IMR-90 (cell line): ENCODE measurements around the gene ZBTB46. TPM values are rescaled to one million over a fixed set of nuclear protein-coding genes. Genes with fewer than 3 reads are reported as not detected.

ENCODE experiments used
- ATAC-seq: fragments of 200-7000 bp; cut with Tn5 transposase; 2 replicates; pipeline ENCODE4 v1.9.1; 2020; ENCODE audit warnings: low read depth, mild to moderate bottlenecking, moderate library complexity
- BruUV-seq: library from RNA; stranded (reverse); fragments of 400-500 nt; replicated peaks from 2 replicates; lab custom pipeline; 2021; lab: Mats Ljungman, UMichigan
- CTCF ChIA-PET: fragments of 300-600 bp; formaldehyde crosslinking; extraction: SDS; loops from one replicate; lab custom pipeline; 2021; ENCODE audit warnings: antibody characterized with exemption; lab: Yijun Ruan, JAX
- POLR2A ChIA-PET: fragments of 300-600 bp; sonication (Branson Sonifier 250); formaldehyde crosslinking; loops from one replicate; lab custom pipeline; 2022; ENCODE audit warnings: antibody characterized with exemption; ENCODE audit not compliant: unreplicated experiment; lab: Charles Lee
- DNase-seq: peaks from one replicate; pipeline ENCODE4 v3.0.0; 2013
- H2AFZ ChIP-seq: replicated peaks from 2 replicates; pipeline ENCODE3; 2013; ENCODE audit warnings: low read length, mild to moderate bottlenecking; ENCODE audit not compliant: poor library complexity
- H2AK5ac ChIP-seq: 2 replicates; pipeline ENCODE4 v1.6.1; 2013; ENCODE audit warnings: low read depth, low read length, inconsistent platforms
- H2AK9ac ChIP-seq: replicated peaks from 2 replicates; pipeline ENCODE3; 2013; ENCODE audit warnings: mild to moderate bottlenecking, low read depth, low read length, moderate library complexity; ENCODE audit not compliant: poor library complexity
- H2BK120ac ChIP-seq: 2 replicates; pipeline ENCODE4 v1.6.1; 2013; ENCODE audit warnings: low read depth, low read length, inconsistent platforms
- H2BK15ac ChIP-seq: 3 replicates; pipeline ENCODE4 v1.6.1; 2013; ENCODE audit warnings: low read depth, low read length, inconsistent platforms
- H2BK20ac ChIP-seq: 2 replicates; pipeline ENCODE4 v1.6.1; 2013; ENCODE audit warnings: low read depth, mild to moderate bottlenecking, inconsistent platforms, low read length, moderate library complexity
- H2BK5ac ChIP-seq: 2 replicates; pipeline ENCODE4 v1.6.1; 2013; ENCODE audit warnings: mild to moderate bottlenecking, low read depth, low read length, inconsistent platforms; ENCODE audit not compliant: poor library complexity, severe bottlenecking
- H3K14ac ChIP-seq: replicated peaks from 2 replicates; pipeline ENCODE4 v1.6.1; 2013; ENCODE audit warnings: low read depth, low read length, inconsistent platforms
- H3K18ac ChIP-seq: 2 replicates; pipeline ENCODE4 v1.6.1; 2013; ENCODE audit warnings: low read depth, low read length, control low read depth
- H3K23ac ChIP-seq: 2 replicates; pipeline ENCODE4 v1.6.1; 2013; ENCODE audit warnings: low read depth, low read length, inconsistent platforms
- H3K27ac ChIP-seq: 2 replicates; pipeline ENCODE4 v1.5.1; 2013; ENCODE audit warnings: mild to moderate bottlenecking, control low read depth, low read length; ENCODE audit not compliant: insufficient read depth
- H3K27me3 ChIP-seq: 2 replicates; pipeline ENCODE4 v1.6.1; 2013; ENCODE audit warnings: low read length; ENCODE audit not compliant: control insufficient read depth, insufficient read depth
- H3K36me3 ChIP-seq: 2 replicates; pipeline ENCODE4 v1.6.1; 2013; ENCODE audit warnings: low read length, mixed read lengths; ENCODE audit not compliant: control insufficient read depth, insufficient read depth
- H3K4ac ChIP-seq: 2 replicates; pipeline ENCODE4 v1.6.1; 2013; ENCODE audit warnings: low read depth, low read length, inconsistent platforms
- H3K4me1 ChIP-seq: 2 replicates; pipeline ENCODE4 v1.6.1; 2013; ENCODE audit warnings: low read length, mixed read lengths; ENCODE audit not compliant: control insufficient read depth, insufficient read depth
- H3K4me2 ChIP-seq: 2 replicates; pipeline ENCODE4 v1.6.1; 2013; ENCODE audit warnings: low read depth, mild to moderate bottlenecking, control low read depth, low read length, moderate library complexity
- H3K4me3 ChIP-seq: 2 replicates; pipeline ENCODE4 v1.5.1; 2013; ENCODE audit warnings: low read depth, mild to moderate bottlenecking, control low read depth, low read length, moderate library complexity; ENCODE audit not compliant: insufficient read depth
- H3K56ac ChIP-seq: 2 replicates; pipeline ENCODE4 v1.6.1; 2013; ENCODE audit warnings: low read length, inconsistent platforms; ENCODE audit not compliant: insufficient read depth; ENCODE audit errors: extremely low read depth
- H3K79me1 ChIP-seq, 2 experiments: 2 replicates each; pipeline ENCODE4 v1.6.1; 2013; ENCODE audit warnings: low read length in 2 of 2, inconsistent platforms in 1 of 2, low read depth in 1 of 2
- H3K9ac ChIP-seq: 2 replicates; pipeline ENCODE4 v1.6.1; 2013; ENCODE audit warnings: low read depth, low read length, control low read depth
- H3K9me1 ChIP-seq: 2 replicates; pipeline ENCODE4 v1.6.1; 2013; ENCODE audit warnings: low read length, inconsistent platforms; ENCODE audit not compliant: insufficient read depth
- H3K9me3 ChIP-seq: 2 replicates; pipeline ENCODE4 v1.6.1; 2013; ENCODE audit warnings: low read length; ENCODE audit not compliant: control insufficient read depth, insufficient read depth
- H4K20me1 ChIP-seq: 2 replicates; pipeline ENCODE4 v1.6.1; 2013; ENCODE audit warnings: low read length, inconsistent platforms; ENCODE audit not compliant: insufficient read depth
- H4K5ac ChIP-seq: 2 replicates; pipeline ENCODE4 v1.6.1; 2013; ENCODE audit warnings: mild to moderate bottlenecking, low read depth, low read length, control low read depth
- H4K8ac ChIP-seq, 2 experiments: 2 replicates each; pipeline ENCODE4 v1.6.1; 2013; ENCODE audit warnings: low read depth in 2 of 2, low read length in 2 of 2, control low read depth in 1 of 2, inconsistent platforms in 1 of 2
- H4K91ac ChIP-seq: 2 replicates; pipeline ENCODE4 v1.6.1; 2013; ENCODE audit warnings: low read depth, low read length, inconsistent platforms; ENCODE audit not compliant: insufficient read depth
- BHLHE40 ChIP-seq: fragments of 150-350 bp; IDR thresholded peaks from 2 replicates; pipeline ENCODE4 v1.6.1; 2016; ENCODE audit warnings: mild to moderate bottlenecking, low read depth, low read length
- FOS ChIP-seq: fragments of 150-350 bp; IDR thresholded peaks from 2 replicates; pipeline ENCODE4 v1.6.1; 2016; ENCODE audit warnings: low read depth, low read length
- MAZ ChIP-seq: IDR thresholded peaks from 2 replicates; pipeline ENCODE4 v1.6.1; 2012; ENCODE audit warnings: low read depth, mild to moderate bottlenecking, low read length, improper control_type of control experiment, moderate library complexity, borderline replicate concordance
- WGBS, 2 experiments: methylation state at CpG; one replicate each; pipeline versions ENCODE4 v1.1.5 to v1.1.7; 2013; ENCODE audit warnings: missing lambda C conversion rate in 2 of 2; ENCODE audit not compliant: insufficient read length in 1 of 2; ENCODE audit errors: extremely low coverage in 2 of 2; 5-methylcytosine and 5-hydroxymethylcytosine counted together
- dilution Hi-C: fragments of 300-500 bp; cut with HindIII; formaldehyde crosslinking; loops from one replicate; pipeline ENCODE4 v1.14.3; 2018; ENCODE audit warnings: low sequenced_read_pairs; ENCODE audit not compliant: unreplicated experiment
- in situ Hi-C: fragments of 300-500 bp; cut with MboI; formaldehyde crosslinking; loops from 3 replicates; pipeline ENCODE4 v1.14.3; 2019; ENCODE audit warnings: low sequenced_read_pairs, inconsistent platforms, mixed read lengths
- intact Hi-C: fragments of 100-400 bp; cut with micrococcal nuclease; formaldehyde crosslinking; loops from 2 replicates; pipeline ENCODE4 v1.10.0; 2022
- polyA plus RNA-seq, 3 experiments: library from polyadenylated mRNA; depleted of rRNA; stranded (reverse); fragments of >200 nt; gene quantifications; 2 replicates each; pipeline ENCODE4 v1.2.3, GENCODE V29; 2012; ENCODE audit warnings: low replicate concordance in 1 of 3
- total RNA-seq: library from RNA; depleted of rRNA; stranded (reverse); fragments of >200 nt; gene quantifications from 2 replicates; pipeline ENCODE4 v1.2.3, GENCODE V29; 2012

The ZBTB46 gene
- total and polyA plus RNA-seq, 2 of the 4 experiments (the other 2 are of a cell fraction) = 4.2 to 14.9 TPM

- POLR2A ChIA-PET = no interaction called here
These were observed 874 bp downstream of the ZBTB46 start for GRCh38 chr20:63829945-63830835.

More at GRCh38 chr20:63829945-63830835, 874 bp downstream of the ZBTB46 start:
- no peak overlapping the region for H2BK20ac ChIP-seq
- no peaks in the 10 kb centered on the region for H3K9me3 ChIP-seq
- no peak overlapping the region for H3K56ac ChIP-seq
- peak; percentile 0; the same call in 1 of the 2 replicates for ATAC-seq
- intact Hi-C loops (loop anchor here (1.0 kb wide), 1 partner anchor 34 kb away; no protein-coding TSS in a partner anchor), dilution Hi-C loops (no loop called here), in situ Hi-C loops (no loop called here)
- peak overlapping the region; percentile 90 for H2AK9ac ChIP-seq
- BruUV-seq = no TSS peak
- no peaks in the 10 kb centered on the region for H3K27me3 ChIP-seq
- peak; percentile 36 for DNase-seq
- 0 out of 2 replicates have a peak overlapping the region, but pooled peaks have one; percentile 34 for H3K4ac ChIP-seq
- H3K27ac ChIP-seq = peak overlapping the region; percentile 34
- no peaks in the 10 kb centered on the region for H3K36me3 ChIP-seq
- peaks cover 36% of the 10 kb centered on the region for H3K4me1 ChIP-seq
- H3K18ac ChIP-seq = no peak overlapping the region
- CTCF ChIA-PET = no interaction called here
- H3K9ac ChIP-seq = peak overlapping the region; percentile 48
- H3K4me2 ChIP-seq = peak overlapping the region; percentile 93
- WGBS, 2 experiments = 1% methylated on average over 61 of the region's 99 CpGs; no CpG with 5 or more reads in 1 of the 2 experiments
- TF ChIP-seq MAZ (0 out of 2 replicates have a peak, but pooled peaks have one; percentile 4), BHLHE40 (0 out of 2 replicates have a peak, but pooled peaks have one; percentile 3), FOS (no peak)
- H2BK5ac ChIP-seq = no peak overlapping the region
- H2AK5ac ChIP-seq = 0 out of 2 replicates have a peak overlapping the region, but pooled peaks have one; percentile 20
- H4K20me1 ChIP-seq = peaks cover 37% of the 10 kb centered on the region; the same call in 1 of the 2 replicates
- H3K9me1 ChIP-seq = peaks cover 30% of the 10 kb centered on the region
- no peak overlapping the region for H4K5ac ChIP-seq
- H2BK120ac ChIP-seq = peak overlapping the region; percentile 0
- H4K8ac ChIP-seq = peak overlapping the region in 1 of 2 experiments; percentile 22; a peak in 2 of 4 replicates
- H2BK15ac ChIP-seq = no peak overlapping the region
- peak overlapping the region; percentile 87 for H2AFZ ChIP-seq
- H3K23ac ChIP-seq = peak overlapping the region; percentile 70; the same call in 1 of the 2 replicates
- peaks cover 24 to 60% of the 10 kb centered on the region in 2 experiments for H3K79me1 ChIP-seq
- peak overlapping the region; percentile 52 for H3K4me3 ChIP-seq
- H3K14ac ChIP-seq = peak overlapping the region; percentile 85
- peak overlapping the region; percentile 52; the same call in 1 of the 2 replicates for H4K91ac ChIP-seq
